ENCODE measurements around the gene CABP2.
A peak's percentile ranks its signal among the peaks of the same experiment; 100 is the strongest.
"Not testable (repeated sequence)": the region's sequence is repeated elsewhere in the genome, so short reads cannot be mapped to it uniquely, and the experiment has no call there.

CABP2 gene

DNA sequence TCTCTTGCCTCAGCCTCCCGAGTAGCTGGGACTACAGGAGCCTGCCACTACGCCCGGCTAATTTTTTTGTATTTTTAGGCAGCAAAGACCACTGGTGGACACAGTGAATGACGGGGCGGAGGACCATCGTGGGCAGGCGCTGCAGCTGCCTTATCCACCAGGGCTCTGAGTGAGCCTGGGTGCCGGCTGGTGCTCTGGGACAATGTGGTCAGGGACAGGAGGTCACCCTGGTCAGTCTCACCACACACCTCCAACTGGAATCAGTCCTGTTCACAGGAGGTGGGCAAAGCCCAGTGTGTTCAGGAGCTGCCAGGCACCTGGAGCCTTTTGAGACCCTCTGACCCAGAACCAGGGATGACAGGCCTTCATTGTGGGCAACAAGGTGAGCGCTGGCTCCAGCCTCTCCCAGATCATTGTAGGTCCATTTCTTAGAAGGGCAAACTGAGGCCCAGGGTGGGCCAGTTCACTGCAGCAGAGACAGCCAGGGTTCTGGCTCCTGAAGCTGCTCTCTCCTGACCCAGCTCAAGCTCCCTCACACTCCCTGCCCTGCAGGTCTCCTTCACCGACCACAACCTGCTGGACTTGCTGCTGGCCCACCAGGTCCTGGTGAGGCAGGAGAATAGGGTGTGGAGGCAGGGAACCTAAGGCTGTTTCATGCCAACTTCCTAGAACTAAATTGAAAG lies 15.7 kb upstream of the CABP2 start:
- DNase-seq (ENCODE audit: low spot score): no peak

DNA sequence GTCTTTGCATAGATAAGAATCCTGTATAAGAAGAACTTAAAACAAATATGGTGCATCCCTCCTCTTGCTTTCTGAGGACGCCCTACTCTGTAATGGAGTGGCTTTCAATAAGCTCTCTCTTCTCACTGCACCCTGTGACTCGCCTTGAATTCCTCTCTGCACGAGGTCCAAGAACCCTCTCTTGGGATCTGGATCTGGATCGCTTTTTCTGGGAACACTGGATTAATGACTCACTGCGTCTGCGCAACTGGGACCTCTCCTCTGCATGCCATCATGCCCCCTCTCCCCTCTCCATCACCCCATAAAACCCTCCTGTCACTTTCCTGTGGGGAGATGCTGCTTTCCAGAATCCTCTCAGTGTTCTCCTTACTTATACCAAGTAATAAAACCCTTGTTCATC lies 15.1 kb upstream of the CABP2 start:
- DNase-seq (ENCODE audit: low spot score): no peak

DNA sequence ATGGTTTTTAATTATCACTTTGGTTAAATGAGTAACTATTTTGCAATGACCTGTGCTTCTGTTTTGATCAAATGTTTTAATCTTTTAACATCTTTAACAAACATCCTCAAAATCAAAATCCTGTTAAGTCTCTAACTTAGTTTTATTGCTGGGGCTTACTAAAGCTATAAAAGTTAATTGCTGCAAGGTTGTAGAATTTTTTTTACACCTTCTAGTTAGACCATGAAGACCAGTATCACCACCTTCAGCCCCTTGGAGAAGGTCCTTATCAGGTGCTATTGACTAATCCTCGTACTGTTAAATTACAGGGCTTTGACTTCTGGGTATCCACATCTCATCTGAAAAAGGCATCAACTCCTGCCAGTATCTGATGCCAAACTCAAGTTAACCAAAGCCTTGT lies 12.3 kb upstream of the CABP2 start:
- no peak for DNase-seq (ENCODE audit: low spot score)

DNA sequence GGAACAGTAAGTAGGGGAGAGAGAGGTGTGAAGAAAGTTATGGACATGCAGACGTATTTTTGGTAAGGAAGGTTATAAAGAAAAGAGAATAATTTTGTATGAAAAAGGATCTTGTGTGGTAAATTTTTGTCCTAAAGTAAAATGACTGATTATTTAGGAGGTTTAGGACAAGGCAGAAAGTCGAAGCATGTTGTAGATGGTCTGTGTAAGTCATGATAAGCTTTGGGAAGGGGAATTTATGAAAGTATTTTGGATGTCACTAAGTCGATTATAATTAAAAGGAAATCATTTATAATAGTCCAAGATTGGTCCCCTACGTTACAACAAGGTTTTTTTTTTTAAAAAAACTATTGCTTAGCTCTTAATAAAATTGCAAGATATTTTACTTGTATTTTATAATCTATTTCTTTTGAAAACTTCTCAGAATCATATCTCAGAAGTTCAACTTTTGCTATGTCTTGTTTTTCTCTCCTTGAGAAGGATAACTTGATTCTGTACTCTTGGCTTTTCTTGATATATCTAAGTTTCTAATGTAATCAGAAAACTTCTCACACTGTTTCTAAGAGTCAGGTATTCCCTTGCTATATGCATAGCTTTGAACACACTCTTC lies 10.9 kb upstream of the CABP2 start:
- no peak for DNase-seq (ENCODE audit: low spot score)

DNA sequence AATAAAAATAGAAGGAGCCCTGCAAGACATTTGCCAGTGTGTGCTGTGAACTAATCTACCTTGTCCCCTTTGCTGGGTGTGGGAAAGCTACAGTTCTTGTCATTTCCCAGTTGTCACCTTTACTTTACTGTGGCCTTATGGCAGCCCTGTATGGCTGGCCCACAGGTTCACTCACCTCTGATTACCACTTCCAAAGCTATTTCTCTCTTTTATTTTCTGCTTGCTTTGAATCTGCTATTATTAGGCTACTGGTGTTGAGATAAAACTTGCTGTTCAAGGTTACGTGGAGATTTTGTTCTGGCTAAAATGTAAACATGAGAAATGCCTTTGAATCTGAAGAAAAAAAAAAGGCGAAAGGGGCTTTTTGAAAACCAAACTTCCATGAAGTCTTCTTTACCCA lies 9.6 kb upstream of the CABP2 start:
- DNase-seq (ENCODE audit: low spot score): no peak

DNA sequence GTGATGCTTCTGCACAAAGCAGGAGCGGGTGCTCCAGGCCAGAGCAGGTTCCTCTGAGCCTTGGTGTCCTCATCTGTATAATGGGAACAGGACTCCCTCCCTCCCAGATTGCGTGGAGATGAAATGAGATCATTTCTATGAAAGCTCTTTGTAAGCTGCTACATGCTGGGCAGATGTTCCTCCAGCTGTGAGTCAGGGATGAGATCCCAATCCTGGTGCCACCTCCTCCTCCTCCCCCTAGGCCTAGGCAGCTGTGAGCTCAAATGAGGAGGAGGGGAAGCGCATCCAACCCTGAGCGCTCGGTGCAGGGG lies 7.0 kb upstream of the CABP2 start:
- no peak for DNase-seq (ENCODE audit: low spot score)

DNA sequence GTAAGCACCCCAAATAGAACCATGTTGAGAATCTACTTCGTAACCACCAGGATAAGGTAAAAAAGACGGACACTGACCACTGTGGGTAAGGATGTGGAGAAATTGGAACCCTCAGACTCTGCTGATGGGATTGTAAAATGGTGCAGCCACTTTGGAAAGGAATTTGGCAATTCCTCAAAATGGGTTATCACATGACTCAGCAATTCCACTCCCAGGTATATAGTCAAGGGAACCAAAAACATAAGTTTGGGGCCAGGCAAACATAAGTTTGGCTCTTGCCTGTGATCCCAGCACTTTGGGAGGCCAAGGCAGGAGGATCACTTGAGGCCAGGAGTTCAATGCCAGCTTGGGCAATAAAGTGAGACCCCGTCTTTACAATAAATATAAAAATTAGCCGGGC lies 5.1 kb upstream of the CABP2 start:
- no peak for DNase-seq (ENCODE audit: low spot score)

DNA sequence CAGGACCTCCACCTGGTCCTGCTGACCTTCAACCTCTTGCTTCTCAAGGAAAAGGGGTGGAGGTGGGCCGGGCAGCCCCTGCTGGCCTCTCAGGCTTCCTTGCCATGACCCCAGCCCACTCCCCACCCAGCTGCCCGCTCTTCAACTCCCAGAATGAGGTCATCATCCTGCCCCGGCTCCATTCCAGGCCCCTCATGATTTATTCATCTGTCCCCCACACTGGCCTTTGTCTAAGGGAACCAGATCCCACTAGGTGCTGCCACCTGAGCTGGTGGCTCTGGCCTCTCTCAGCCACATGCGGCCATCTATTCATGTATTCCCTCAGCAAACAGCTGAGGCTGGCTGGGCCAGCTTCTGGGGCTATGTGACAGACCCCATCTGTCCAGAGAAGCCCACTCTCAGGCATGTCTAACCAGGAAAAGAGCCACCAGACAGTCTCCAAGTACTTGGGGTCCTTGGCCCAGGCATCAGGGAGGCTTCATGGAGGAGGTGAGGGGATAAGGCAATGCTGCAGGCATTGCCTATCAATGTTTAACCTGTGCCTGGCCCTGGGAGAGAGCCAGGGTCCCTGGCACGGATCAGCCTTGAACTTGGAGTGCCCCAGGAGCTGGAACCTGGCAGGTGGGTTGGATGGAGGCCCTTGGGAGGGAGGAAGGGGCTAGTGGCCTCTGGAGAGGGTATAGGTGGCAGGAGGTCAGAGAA lies 2.2 kb upstream of the CABP2 start:
- DNase-seq (ENCODE audit: low spot score): no peak

DNA sequence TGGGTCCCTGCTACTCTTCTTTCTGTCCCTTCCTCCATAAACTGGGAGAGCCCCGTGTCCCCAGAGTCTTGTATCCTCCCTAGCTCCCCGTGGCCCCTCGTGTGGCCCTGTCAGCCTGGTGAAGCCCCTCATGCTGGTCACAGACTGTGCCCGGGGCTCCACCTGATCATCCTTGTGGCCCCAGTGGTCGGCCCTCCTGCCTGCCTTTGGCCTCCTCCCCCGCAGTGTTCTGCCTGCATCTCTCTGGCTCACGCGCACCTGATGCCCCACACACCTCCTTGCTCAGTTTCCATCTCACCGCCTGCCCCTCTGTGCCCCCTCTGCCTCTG lies 1.2 kb upstream of the CABP2 start:
- peak; percentile 18 for DNase-seq (ENCODE audit: low spot score)

DNA sequence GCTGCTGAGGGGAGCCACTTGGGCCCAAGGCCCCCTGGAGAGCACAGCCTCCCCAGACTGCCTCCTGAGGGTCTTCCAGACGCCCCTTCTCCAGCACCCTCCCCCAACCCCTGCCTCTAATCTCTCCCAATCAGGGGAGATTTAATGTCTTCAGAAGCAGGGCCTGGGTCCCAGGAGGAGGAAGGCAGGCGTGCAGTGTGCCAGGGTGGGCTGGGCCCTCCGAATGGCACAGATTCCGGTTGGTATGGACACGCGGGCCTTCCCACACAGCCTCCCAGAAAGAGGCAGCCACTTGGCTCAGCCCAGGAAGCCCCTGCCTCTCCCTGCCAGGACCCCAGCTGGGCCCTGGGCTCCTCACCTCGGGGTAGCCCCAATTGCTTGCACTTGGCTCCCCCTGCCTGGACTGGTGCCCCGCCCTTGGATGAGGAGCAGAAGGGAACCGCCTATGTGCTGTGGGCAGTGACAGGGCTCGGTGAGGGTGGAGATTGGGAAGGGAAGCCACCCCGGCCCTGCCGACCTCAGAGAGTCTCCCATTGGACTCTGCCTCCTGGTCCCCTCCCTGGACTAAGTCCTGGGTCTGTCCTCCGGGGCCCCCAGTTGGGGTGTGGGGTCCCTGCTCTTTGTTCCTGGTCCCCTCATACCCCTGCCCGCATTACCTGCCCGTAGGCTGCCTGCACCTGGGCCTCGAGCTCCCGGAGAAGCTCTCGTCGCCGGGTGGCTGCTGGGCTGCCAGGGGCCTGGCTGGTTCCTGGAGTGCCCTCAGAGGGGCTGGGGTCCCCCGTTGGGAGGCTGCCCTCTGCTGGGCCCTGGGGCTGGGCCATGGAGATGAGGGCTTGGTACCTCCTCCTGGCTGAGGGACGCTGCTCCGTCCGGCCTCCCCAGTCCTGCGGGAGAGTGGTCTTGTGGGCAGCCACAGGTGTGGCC lies 572 bp upstream of the CABP2 start:
- peak; percentile 55 for DNase-seq (ENCODE audit: low spot score)

DNA sequence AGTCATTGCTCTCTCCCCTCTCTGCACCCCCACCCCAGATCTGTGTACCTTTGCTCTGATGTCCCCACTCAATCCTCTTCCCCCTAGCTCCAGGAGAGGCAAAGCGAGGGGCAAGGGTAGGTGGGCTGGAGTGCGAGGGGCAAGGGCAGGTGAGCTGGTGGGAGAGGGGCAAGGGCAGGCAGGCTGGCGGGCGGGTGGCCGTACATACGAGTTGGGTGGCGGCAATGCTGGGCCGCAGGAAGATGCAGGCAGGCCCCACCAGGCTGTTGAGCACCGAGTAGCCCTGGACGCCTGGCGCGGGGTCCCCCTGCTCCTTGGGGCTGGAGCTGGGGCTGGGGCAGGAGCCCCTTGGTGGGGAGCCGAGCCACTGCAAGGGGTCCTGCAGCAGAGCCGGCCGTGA lies 908 bp downstream of the CABP2 start:
- DNase-seq (ENCODE audit: low spot score): peak; percentile 24

DNA sequence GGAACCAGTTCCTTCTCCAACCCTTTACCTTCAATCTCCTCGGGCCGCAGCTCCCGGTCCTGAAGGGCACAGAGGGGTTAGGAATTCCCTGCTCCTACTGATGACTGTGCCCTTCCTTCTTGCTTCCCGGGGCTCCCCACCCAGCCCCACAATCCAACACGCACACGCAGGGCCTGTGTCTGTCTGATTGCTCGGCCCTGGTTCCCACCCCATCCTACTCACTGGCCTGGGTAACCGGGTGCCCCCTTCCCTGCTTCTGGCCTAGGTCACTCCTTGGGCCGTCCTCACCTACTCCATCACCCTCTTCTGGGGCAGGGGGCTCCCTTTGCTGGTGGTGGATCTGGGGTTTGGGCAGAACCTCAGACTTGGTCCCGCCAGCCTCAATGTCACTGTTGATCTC lies 1.3 kb downstream of the CABP2 start:
- no peak for DNase-seq (ENCODE audit: low spot score)

DNA sequence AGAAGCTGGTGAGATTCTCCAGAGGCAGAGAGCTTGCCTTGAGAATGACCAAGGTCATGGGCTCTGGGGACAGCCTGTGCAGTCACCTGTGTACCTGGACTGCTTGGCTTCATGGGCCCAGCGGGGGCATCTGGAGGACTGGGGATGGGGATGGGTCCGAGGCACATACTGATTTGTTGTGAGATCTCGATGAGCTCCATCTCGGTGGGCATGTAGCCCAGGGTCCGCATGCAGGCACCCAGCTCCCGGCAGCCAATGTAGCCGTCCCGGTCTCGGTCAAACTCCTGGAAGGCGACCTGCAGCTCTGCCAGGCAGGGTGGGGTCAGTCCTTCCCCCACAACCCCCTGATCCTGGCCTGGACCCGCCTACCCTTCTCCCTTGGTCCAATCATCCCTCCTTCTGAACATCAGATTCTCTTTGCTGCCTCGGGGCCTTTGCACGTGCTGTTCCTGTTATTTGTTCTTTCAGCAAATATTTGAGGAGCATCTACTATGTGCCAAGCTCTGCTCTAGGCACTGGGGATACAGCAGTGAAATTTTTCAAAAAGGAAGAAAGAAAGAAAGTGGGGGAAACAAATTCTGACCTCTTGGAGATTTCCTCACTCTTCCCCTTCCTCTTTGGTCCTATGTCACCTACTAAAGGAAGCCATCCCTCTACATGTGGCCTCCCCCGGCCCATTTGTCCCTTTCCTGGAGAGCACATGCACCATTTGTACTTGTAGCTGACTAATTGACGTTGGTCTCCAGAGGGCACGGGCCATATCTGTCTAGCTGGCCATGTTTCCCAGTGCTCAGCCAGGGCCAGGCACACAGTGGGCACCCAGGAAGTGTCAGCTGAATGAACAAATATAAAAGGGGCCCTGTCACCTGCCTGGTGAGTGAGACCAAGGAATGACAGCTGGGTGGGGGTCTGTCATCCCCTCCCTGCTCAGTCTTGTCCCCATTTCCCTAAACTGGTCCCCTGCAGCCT lies 2.1 kb downstream of the CABP2 start:
- DNase-seq (ENCODE audit: low spot score): no peak

DNA sequence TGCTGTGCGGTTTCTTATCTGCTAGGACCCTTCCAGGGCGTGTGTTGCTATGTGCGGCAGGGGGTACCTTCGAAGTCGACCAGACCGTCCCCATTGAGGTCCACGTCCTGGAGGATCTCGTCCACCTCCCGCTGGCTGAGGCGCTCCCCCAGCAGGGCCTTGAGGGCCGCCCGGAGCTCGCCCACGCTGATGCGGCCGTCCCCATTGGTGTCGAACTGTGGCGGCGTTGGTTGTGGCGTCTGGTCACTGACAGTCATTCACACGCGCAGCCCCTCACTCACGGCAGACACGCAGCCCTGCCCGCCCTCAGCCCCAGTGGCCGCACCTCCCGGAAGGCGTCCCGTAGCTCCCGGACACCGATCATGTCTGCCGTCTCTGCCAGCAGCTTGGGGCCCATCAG lies 3.5 kb downstream of the CABP2 start:
- peak; percentile 15 for DNase-seq (ENCODE audit: low spot score)

DNA sequence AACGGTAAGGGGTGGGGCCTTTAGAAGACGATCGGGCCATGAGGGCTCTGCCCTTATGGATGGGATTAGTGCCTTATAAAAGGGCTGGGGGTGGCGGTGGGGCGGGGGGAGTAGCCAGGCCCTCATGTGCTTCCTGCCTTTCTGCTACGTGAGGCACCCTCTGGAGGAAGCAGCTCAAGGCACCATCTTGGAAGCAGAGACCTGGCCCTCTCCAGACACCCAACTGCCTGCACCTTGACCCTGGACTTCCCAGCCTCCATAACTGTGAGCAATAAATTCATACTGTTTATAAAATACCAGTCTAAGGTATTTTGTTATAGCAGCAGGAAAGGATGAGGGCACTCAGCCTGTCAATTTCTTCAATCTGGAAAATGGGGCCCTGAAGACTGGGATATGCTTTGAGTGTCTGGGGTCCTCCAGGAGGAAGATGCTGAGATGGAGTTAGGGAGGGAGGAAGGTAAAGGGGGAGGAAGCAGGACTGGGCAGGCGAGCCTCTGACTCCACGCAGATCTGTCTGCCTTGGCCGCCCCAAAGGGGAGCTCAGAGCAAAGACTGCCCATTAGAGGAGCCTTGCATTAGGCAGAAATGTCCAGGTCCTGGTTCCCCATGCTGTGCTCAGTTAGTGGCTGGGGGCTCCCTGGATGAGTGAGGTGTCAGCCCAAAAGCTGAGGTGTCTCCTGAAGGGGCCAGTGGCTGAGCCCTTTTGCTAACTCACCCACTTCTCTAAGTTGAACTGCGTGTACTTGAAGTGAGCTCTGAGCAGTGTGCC lies 5.3 kb downstream of the CABP2 start:
- DNase-seq (ENCODE audit: low spot score): no peak

DNA sequence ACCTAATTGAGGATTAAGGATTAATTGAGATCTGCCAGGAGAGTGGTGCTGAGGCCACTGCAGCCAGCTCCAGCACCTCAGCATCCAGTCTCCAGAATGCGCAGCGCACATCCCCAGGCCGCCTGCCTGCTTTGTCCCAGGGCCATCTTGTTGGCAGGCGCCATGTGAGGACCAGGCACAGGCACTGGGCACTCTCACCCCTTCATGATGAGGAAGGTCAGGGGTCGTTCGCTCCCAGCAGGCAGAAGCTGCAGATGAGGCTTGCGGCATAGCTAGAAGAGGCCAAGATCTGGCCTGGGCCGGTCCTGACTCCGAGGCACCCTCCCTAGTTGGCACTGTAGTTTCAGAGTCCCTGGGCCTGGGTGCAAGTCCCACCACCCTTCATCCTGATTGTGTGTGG lies 6.4 kb downstream of the CABP2 start:
- peak; percentile 70 for DNase-seq (ENCODE audit: low spot score)

DNA sequence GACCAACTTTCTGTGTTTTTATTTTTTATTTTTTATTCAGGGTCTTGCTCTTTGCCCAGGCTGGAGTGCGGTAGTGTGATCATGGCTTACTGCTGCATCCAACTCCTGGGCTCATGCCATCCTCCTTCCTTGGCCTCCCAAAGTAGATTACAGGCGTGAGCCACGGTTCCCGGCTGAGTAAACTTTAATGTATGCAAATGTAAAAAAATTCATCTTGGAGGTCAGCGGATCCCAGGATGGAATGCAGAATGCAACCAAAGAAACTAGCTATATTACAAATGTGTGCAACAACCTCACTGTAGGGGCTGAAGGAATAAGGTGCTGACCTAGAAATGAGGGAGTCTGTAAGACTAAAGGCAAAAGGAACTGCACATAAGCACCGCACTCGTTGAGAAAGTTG lies 9.1 kb downstream of the CABP2 start:
- DNase-seq (ENCODE audit: low spot score): no peak

DNA sequence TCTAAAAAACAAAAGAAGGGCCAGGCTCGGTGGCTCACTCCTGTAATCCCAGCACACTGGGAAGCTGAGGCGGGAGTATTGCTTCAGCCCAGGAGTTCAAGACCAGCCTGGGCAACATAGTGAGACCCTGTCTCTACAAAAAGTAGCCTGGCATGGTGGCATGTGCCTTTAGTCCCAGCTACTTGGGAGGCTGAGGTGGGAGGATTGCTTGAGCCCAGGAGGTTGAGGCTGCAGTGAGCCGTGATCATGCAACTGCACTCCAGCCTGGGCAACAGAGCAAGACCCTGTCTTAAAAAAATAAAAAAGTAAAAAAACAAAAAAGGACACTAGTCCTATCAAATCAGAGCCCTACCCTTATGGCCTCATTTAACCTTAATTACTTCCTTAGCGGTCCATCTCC lies 11.7 kb downstream of the CABP2 start:
- DNase-seq (ENCODE audit: low spot score): not testable (repeated sequence)

DNA sequence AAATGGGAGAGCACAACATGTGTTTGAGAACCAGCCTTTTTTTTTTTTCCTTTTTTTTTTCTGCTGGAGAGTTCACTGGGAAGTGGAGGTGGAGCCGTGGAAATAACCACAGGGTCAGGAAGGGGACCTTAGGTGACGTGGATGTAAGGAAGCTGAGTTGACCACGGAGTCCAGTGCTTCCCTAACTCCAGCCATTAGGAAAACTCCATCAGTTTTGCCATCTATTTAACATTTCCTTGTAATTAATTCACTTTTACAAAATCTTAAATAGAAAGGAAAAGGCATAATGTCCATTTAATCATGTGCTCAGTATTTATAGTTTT lies 13.3 kb downstream of the CABP2 start:
- DNase-seq (ENCODE audit: low spot score): no peak

DNA sequence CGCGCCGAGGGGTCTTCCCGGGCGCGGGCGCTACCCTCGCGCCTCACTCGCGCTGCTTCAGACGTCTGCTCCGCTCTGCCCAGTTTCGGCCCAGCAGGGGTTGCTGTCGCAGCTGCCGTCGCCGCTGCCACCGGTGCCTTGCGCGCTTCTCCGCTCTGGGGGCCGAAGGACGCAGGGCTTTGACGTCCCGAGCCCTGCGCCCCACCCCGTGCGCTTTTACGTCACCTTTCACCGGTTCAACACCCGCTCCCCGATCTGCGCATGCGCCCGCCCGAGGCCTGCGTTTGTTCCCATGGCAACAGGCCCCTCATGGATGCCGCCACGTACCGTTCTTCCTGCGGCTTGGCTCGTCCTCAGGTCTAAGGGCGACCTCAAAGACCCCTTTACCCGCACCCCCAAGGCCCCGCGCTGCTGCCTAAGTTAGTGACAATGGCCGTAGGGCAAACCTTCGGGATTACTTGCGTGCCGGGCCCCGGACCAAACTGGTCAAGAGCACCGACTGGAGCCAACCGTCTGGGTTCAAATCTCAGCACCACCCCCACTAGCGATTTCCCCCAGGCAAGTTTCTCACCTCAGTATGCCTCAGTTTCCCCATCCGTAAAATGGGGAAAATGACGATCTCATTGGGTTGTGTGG lies 14.6 kb downstream of the CABP2 start:
- DNase-seq (ENCODE audit: low spot score): peak; percentile 98

All from D341Med (cell line).